Fibroblast of the aortic adventitia (primary cell): ENCODE measurements around the gene ANKRD33B. TPM values are rescaled to one million over a fixed set of nuclear protein-coding genes. Genes with fewer than 3 reads are reported as not detected.
"Not testable (repeated sequence)": the region's sequence is repeated elsewhere in the genome, so short reads cannot be mapped to it uniquely, and the experiment has no call there.

Experiments
- DNase-seq: peaks from one replicate; pipeline ENCODE4 v3.0.0-alpha.2; 2010; ENCODE audit warnings: low read depth
- H3K4me3 ChIP-seq: 2 replicates; pipeline ENCODE4 v1.5.1; 2011; ENCODE audit warnings: low read depth, mild to moderate bottlenecking, control low read depth, low read length, moderate library complexity
- total RNA-seq: library from RNA; depleted of rRNA; stranded (reverse); fragments of >200 nt; gene quantifications from 2 replicates; pipeline ENCODE4 v1.2.3, GENCODE V29; 2012; ENCODE audit warnings: low replicate concordance
- TF ChIP-seq, protein P1 (sequence below): IDR thresholded peaks from 2 replicates; pipeline ENCODE4 v1.5.1; 2011; ENCODE audit warnings: mild to moderate bottlenecking, low read length, control low read depth, inconsistent platforms; ENCODE audit not compliant: insufficient read depth

The ANKRD33B gene
- total RNA-seq, 1 donor, result 11.3 TPM

DNA sequence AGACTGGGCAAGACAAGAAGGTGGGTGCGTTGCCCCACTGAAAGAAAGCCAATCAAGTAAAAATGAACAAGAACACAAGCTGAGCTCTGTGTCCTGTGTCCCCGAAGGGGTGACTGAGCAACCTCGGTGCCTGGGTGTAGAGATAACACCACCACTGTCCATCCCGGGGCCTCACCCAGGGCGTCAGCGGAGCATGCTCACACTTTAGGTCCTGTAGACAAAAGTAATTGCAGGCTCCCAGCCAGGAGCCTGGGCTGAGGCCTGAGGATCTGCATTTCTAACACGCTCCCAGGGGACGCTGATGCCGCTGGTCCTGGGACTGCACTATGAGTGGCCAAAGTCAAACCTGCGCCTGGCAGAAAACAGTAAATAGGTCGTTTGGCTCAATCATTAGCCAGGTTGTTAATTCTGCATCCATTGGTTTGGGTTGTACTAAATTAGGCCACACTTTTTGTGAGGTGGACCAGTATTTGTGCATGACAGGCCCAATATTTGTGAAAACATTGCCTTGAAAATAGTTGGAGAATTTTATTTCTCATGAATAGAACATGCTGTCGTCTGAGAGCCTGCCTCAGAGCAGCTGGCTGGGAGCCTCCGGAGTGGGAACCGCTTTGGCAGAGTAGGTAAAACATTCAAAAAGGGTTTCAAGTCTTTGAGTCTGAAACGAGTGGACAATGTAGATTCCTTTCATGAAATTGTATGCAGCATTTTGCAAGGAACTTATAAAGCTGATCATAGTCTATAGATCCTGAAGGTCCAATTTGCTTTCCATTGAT, 38.3 kb downstream of the ANKRD33B start:
- no peak overlapping the region for H3K4me3 ChIP-seq
- TF ChIP-seq, protein P1, sequence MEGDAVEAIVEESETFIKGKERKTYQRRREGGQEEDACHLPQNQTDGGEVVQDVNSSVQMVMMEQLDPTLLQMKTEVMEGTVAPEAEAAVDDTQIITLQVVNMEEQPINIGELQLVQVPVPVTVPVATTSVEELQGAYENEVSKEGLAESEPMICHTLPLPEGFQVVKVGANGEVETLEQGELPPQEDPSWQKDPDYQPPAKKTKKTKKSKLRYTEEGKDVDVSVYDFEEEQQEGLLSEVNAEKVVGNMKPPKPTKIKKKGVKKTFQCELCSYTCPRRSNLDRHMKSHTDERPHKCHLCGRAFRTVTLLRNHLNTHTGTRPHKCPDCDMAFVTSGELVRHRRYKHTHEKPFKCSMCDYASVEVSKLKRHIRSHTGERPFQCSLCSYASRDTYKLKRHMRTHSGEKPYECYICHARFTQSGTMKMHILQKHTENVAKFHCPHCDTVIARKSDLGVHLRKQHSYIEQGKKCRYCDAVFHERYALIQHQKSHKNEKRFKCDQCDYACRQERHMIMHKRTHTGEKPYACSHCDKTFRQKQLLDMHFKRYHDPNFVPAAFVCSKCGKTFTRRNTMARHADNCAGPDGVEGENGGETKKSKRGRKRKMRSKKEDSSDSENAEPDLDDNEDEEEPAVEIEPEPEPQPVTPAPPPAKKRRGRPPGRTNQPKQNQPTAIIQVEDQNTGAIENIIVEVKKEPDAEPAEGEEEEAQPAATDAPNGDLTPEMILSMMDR, result no peak
- DNase-seq, result no peak

DNA sequence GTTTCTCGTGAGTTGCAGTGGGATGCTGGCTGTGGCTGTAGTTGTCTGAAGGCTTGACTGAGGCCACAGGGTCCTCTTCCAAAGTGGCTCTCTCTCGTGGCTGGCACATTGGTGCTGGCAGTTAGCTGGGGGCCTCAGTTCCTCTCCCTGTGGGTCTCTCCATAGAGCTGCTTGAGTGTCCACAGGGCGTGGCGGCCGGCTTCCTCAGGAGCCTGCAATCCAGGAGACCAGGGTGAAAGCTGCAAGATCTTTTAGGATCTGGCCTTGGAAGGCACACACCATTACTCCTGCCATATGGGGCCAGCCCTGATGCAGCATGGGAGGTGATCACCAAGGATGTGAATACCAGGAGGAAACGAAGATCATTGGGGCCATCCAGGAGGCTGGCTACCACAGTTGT, 41.1 kb downstream of the ANKRD33B start:
- no peak overlapping the region for H3K4me3 ChIP-seq
- DNase-seq, result no peak
- TF ChIP-seq, protein P1, result no peak

DNA sequence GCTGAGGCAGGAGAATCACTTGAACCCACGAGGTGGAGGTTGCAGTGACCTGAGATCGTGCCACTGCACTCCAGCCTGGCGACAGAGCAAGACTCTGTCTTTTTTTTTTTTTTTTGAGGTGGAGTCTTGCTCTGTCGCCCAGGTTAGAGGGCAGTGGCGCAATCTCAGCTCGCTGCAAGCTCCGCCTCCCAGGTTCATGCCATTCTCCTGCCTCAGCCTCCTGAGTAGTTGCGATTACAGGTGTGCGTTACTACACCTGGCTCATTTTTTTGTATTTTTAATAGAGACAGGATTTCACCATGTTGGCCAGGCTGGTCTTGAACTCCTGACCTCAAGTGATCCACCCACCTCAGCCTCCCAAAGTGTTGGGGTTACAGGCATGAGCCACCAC, 42.8 kb downstream of the ANKRD33B start:
- DNase-seq, H3K4me3 ChIP-seq: not testable (repeated sequence)

DNA sequence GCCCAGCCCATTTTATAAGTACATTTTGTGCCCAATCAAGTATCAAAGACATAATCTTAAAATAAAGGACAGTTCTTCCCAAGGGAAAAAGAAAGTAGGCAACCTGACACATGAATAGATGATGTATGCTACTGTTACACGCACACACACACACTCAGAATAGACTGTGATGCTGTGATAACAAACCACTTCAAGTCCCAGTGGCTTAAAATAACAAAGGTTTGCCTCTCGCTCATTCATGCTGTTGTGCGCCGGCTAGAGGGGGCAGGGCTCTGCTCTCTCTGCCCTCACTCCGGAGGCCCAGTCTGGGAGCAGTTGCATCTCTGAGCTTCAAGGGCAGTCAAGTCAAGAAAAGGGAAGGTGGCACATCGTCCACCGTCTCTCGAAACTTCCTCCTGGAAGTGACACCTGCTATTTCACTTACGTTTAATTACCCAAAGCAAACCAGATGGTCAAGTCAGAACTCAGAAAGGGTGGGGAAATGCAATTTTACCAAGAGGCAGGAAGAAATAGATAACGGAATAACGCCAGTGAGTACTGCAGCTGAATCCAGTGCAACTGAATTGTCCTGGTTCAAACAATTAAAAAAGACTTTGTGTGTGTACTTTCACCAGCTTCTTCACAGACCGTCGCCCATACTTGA, 43.3 kb downstream of the ANKRD33B start:
- H3K4me3 ChIP-seq, result no peak overlapping the region
- TF ChIP-seq, protein P1, result no peak
- DNase-seq, result no peak

DNA sequence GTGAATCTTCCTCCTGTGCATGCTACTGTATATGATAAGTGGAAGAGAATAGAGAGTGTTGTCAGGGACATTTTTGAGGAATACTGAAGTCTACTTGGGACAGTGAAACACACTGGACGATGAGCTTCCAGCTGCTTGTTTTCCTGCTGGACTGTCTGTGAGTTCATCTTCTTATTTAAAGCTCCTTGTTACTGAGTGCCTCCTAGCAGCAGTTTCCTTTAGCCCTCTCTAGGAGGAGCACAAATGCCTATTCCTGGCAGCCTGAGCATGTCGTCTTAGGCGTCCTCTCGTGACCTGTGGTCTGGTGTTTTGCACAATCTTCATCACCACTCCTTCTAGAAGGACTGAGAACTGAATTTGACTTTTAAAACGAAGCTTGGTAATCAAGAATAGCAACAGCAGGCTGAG, 43.8 kb downstream of the ANKRD33B start:
- no peak overlapping the region for H3K4me3 ChIP-seq
- TF ChIP-seq, protein P1, result peak; percentile 29
- peak; percentile 73 for DNase-seq

DNA sequence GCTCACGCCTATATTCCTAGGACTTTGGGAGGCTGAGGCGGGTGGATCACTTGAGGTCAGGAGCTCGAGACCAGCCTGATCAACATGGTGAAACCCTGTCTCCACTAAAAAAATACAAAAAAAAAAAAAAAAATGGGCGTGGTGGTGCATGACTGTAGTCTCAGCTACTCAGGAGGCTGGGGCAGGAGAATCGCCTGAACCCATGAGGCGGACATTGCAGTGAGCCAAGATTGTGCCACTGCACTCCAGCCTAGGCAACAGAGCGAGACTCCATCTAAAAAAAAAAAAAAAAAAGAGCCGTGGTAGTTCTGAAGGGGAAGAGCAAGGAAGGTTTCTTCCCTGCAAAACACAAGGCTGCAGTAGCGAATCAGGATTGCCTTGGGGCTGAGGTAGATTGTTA, 44.2 kb downstream of the ANKRD33B start:
- DNase-seq, H3K4me3 ChIP-seq: not testable (repeated sequence)

DNA sequence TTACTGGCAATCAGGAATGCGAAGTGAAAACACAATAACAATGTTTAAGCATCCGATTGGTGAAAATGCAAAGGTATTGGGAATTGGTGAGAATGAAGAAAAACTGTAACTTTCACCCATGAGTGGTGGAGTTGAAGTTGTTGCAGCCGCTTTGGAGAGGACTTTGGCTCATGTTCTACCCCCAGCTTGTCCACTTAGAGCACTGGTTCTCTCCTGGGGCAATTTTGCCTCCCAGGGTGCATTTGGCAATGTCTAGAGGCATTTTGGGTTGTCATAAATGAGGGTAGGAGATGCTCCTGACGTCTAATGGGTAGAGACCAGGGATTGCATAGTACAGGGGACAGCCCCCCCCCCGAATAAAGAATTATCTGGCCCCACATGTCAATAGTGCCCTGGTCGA, 46.2 kb downstream of the ANKRD33B start:
- TF ChIP-seq, protein P1, result no peak
- no peak overlapping the region for H3K4me3 ChIP-seq
- no peak for DNase-seq

DNA sequence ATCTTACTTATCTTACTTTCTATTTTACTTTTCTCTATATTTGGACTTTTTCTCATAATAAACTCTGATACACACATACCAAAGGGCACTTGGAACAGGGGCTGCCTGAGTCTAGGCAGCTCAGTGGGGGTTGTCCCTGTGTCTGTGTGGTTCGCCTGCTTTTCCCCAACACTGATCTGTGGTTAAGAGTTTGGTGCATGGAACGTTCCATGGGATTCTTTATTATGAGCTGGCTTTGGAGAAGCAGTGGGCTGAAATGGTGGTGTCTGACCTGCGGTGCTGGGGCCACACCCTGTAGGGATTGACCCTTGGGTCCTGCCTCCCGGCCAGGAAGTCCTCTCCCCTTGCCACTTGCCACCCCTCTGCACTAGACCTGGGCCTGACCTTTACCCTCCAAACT, 47.4 kb downstream of the ANKRD33B start:
- no peak for DNase-seq
- no peak overlapping the region for H3K4me3 ChIP-seq
- TF ChIP-seq, protein P1, result no peak
